H9 (cell line): ENCODE measurements around the gene GALNT9. TPM values are rescaled to one million over a fixed set of nuclear protein-coding genes. Genes with fewer than 3 reads are reported as not detected.
A peak's percentile ranks its signal among the peaks of the same experiment; 100 is the strongest.
"Not testable (repeated sequence)": the region's sequence is repeated elsewhere in the genome, so short reads cannot be mapped to it uniquely, and the experiment has no call there.

ENCODE experiments used
- DNase-seq: peaks from one replicate; pipeline ENCODE4 v3.0.0-alpha.2; 2017
- H2AFZ ChIP-seq: one replicate; pipeline ENCODE4 v1.6.1; 2013; ENCODE audit warnings: mild to moderate bottlenecking, low read length, control low read depth, moderate library complexity
- H2AK5ac ChIP-seq: 2 replicates; pipeline ENCODE4 v1.6.1; 2013; ENCODE audit warnings: low read length, control low read depth, mixed read lengths; ENCODE audit not compliant: insufficient read length
- H2BK120ac ChIP-seq: one replicate; pipeline ENCODE4 v1.6.1; 2013; ENCODE audit warnings: low read depth, mild to moderate bottlenecking, low read length, control low read depth, inconsistent platforms; ENCODE audit not compliant: poor library complexity, severe bottlenecking
- H2BK12ac ChIP-seq: 2 replicates; pipeline ENCODE4 v1.6.1; 2013; ENCODE audit warnings: low read length, control low read depth, mixed read lengths, low read depth; ENCODE audit not compliant: insufficient read length
- H2BK15ac ChIP-seq: 2 replicates; pipeline ENCODE4 v1.6.1; 2013; ENCODE audit warnings: low read depth, low read length, control low read depth
- H2BK20ac ChIP-seq: one replicate; pipeline ENCODE4 v1.6.1; 2013; ENCODE audit warnings: low read depth, mild to moderate bottlenecking, low read length, control low read depth, inconsistent platforms; ENCODE audit not compliant: poor library complexity, severe bottlenecking
- H2BK5ac ChIP-seq: 2 replicates; pipeline ENCODE4 v1.6.1; 2013; ENCODE audit warnings: low read length, control low read depth, mixed read lengths; ENCODE audit not compliant: insufficient read length
- H3K14ac ChIP-seq: 2 replicates; pipeline ENCODE4 v1.6.1; 2013; ENCODE audit warnings: low read length, control low read depth; ENCODE audit not compliant: insufficient read depth
- H3K18ac ChIP-seq: 2 replicates; pipeline ENCODE4 v1.6.1; 2013; ENCODE audit warnings: low read depth, mild to moderate bottlenecking, mixed read lengths, low read length, control low read depth; ENCODE audit not compliant: insufficient read length
- H3K23ac ChIP-seq: 2 replicates; pipeline ENCODE4 v1.6.1; 2013; ENCODE audit warnings: low read length, control low read depth, mixed read lengths, low read depth; ENCODE audit not compliant: insufficient read length
- H3K23me2 ChIP-seq: 2 replicates; pipeline ENCODE4 v1.6.1; 2013; ENCODE audit warnings: low read depth, mild to moderate bottlenecking, mixed read lengths, low read length, control low read depth; ENCODE audit not compliant: insufficient read length, poor library complexity, severe bottlenecking
- H3K27ac ChIP-seq: 2 replicates; pipeline ENCODE4 v1.5.1; 2013; ENCODE audit warnings: low read length, control low read depth, mixed read lengths, low read depth; ENCODE audit not compliant: insufficient read length
- H3K27me3 ChIP-seq: 2 replicates; pipeline ENCODE4 v1.6.1; 2013; ENCODE audit warnings: low read length, control low read depth, inconsistent platforms; ENCODE audit not compliant: insufficient read depth
- H3K4ac ChIP-seq: 2 replicates; pipeline ENCODE4 v1.6.1; 2013; ENCODE audit warnings: low read depth, mild to moderate bottlenecking, control low read depth, inconsistent platforms, low read length, moderate library complexity
- H3K4me1 ChIP-seq: 2 replicates; pipeline ENCODE4 v1.6.1; 2013; ENCODE audit warnings: low read length, control low read depth, inconsistent platforms; ENCODE audit not compliant: insufficient read depth
- H3K4me2 ChIP-seq: 2 replicates; pipeline ENCODE4 v1.6.1; 2013; ENCODE audit warnings: low read length, control low read depth, mixed read lengths; ENCODE audit not compliant: insufficient read length, insufficient read depth
- H3K56ac ChIP-seq: 2 replicates; pipeline ENCODE4 v1.6.1; 2013; ENCODE audit warnings: low read depth, mild to moderate bottlenecking, mixed read lengths, low read length, control low read depth; ENCODE audit not compliant: insufficient read length
- H3K79me1 ChIP-seq: 2 replicates; pipeline ENCODE4 v1.6.1; 2013; ENCODE audit warnings: low read depth, mild to moderate bottlenecking, moderate library complexity, low read length, control low read depth, inconsistent platforms; ENCODE audit not compliant: insufficient read depth, poor library complexity, severe bottlenecking
- H3K79me2 ChIP-seq: 2 replicates; pipeline ENCODE4 v1.6.1; 2013; ENCODE audit warnings: low read length, control low read depth, inconsistent platforms; ENCODE audit not compliant: insufficient read depth
- H3K9ac ChIP-seq: 2 replicates; pipeline ENCODE4 v1.6.1; 2013; ENCODE audit warnings: low read length, control low read depth, mixed read lengths; ENCODE audit not compliant: insufficient read length; ENCODE audit errors: extremely low read depth
- H3K9me3 ChIP-seq: one replicate; pipeline ENCODE4 v1.6.1; 2013; ENCODE audit warnings: low read depth, low read length, inconsistent platforms; ENCODE audit not compliant: control insufficient read depth
- H3T11ph ChIP-seq: one replicate; pipeline ENCODE4 v1.6.1; 2013; ENCODE audit warnings: mild to moderate bottlenecking, low read length, control low read depth, inconsistent platforms
- H4K20me1 ChIP-seq: one replicate; pipeline ENCODE4 v1.6.1; 2013; ENCODE audit not compliant: control insufficient read depth, insufficient read length, insufficient read depth
- H4K5ac ChIP-seq: 2 replicates; pipeline ENCODE4 v1.6.1; 2013; ENCODE audit warnings: low read depth, mild to moderate bottlenecking, mixed read lengths, low read length, control low read depth; ENCODE audit not compliant: insufficient read length
- H4K8ac ChIP-seq: replicated peaks from 2 replicates; pipeline ENCODE4 v1.6.1; 2013; ENCODE audit warnings: low read length, control low read depth, mixed read lengths, low read depth; ENCODE audit not compliant: insufficient read length
- H4K91ac ChIP-seq: 2 replicates; pipeline ENCODE4 v1.6.1; 2013; ENCODE audit warnings: low read depth, mild to moderate bottlenecking, moderate library complexity, mixed read lengths, low read length, control low read depth; ENCODE audit not compliant: insufficient read length
- H3K27ac Mint-ChIP-seq, 3 experiments: 2 replicates in 2 of 3; 3 replicates in 1 of 3; pipeline ENCODE4 v1.8.0; 2020 to 2021; ENCODE audit warnings: mixed read lengths in 3 of 3, mild to moderate bottlenecking in 1 of 3, moderate library complexity in 1 of 3
- H3K27me3 Mint-ChIP-seq: 2 replicates; pipeline ENCODE4 v1.8.0; 2021; ENCODE audit warnings: low read depth, mild to moderate bottlenecking, moderate library complexity, mixed read lengths
- H3K36me3 Mint-ChIP-seq, 3 experiments: 2 replicates in 2 of 3; 3 replicates in 1 of 3; pipeline ENCODE4 v1.8.0; 2020 to 2021; ENCODE audit warnings: low read depth in 3 of 3, mixed read lengths in 3 of 3; ENCODE audit not compliant: insufficient read depth in 1 of 3
- H3K4me1 Mint-ChIP-seq, 2 experiments: 2 replicates each; pipeline ENCODE4 v1.8.0; 2020; ENCODE audit warnings: mixed read lengths in 2 of 2
- H3K4me3 Mint-ChIP-seq, 2 experiments: 2 replicates in 1 of 2; 3 replicates in 1 of 2; pipeline ENCODE4 v1.8.0; 2020 to 2021; ENCODE audit warnings: mild to moderate bottlenecking in 2 of 2, mixed read lengths in 2 of 2, moderate library complexity in 1 of 2
- H3K9me3 Mint-ChIP-seq, 2 experiments: 2 replicates in 1 of 2; 3 replicates in 1 of 2; pipeline ENCODE4 v1.8.0; 2020; ENCODE audit warnings: mild to moderate bottlenecking in 2 of 2, mixed read lengths in 2 of 2, moderate library complexity in 1 of 2
- WGBS: extraction: QIAGEN DNeasy Blood & Tissue Kit; methylation state at CpG from one replicate; pipeline ENCODE4 v1.1.7; 2013; ENCODE audit warnings: missing lambda C conversion rate, low lambda C conversion rate, mixed read lengths; ENCODE audit not compliant: insufficient read length; ENCODE audit errors: extremely low coverage; 5-methylcytosine and 5-hydroxymethylcytosine counted together
- total RNA-seq: library from RNA; stranded (reverse); gene quantifications from 2 replicates; pipeline ENCODE4 v1.2.1, GENCODE V29; 2021
- TF ChIP-seq, protein P1 (sequence below): fragments of 200-600 bp; sonication (generic); conservative IDR thresholded peaks from 3 replicates; pipeline ENCODE4 v1.8.0; 2021; ENCODE audit warnings: antibody characterized with exemption, mild to moderate bottlenecking

Gene GALNT9
- total RNA-seq, 1 experiment from 2014 or later = 0.35 TPM

DNA sequence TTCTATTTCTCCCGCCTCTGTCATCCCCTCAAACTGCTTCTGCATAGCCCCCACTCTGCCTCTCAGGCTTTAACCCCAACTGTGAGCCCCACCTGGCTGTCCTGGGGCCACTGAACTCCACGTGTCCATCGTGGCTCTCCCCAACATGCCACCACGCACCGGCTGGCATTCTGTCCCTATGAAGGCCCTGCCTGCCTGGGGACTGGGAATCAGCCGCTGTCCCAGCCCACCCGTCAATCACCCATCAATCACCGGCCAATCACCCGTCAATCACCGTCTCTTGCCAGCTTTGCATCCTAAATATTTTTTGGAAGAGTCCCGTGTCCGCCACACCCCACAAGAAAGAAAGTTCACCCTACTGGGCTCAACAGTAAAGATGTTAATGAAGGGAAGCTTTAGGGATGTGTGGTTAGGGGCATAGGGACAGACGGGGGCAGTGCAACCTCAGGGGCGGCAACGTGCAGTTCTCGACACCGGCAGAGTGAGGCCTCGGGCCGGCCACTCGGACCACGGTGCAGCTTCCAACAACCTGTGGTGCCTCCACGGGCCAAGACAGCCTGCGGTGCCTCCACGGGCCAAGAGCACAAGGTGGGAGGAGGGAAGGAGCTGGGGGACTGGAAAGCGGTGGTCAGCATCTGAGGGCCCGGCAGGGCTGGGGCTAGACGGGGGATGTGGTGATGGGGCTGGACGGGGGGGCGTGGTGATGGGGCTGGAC, 85.6 kb downstream of the GALNT9 start:
- TF ChIP-seq, protein P1, sequence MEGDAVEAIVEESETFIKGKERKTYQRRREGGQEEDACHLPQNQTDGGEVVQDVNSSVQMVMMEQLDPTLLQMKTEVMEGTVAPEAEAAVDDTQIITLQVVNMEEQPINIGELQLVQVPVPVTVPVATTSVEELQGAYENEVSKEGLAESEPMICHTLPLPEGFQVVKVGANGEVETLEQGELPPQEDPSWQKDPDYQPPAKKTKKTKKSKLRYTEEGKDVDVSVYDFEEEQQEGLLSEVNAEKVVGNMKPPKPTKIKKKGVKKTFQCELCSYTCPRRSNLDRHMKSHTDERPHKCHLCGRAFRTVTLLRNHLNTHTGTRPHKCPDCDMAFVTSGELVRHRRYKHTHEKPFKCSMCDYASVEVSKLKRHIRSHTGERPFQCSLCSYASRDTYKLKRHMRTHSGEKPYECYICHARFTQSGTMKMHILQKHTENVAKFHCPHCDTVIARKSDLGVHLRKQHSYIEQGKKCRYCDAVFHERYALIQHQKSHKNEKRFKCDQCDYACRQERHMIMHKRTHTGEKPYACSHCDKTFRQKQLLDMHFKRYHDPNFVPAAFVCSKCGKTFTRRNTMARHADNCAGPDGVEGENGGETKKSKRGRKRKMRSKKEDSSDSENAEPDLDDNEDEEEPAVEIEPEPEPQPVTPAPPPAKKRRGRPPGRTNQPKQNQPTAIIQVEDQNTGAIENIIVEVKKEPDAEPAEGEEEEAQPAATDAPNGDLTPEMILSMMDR = peak; percentile 47; the same call in 2 of the 3 replicates
- H3K56ac ChIP-seq = no peak overlapping the region
- Mint-ChIP-seq H3K27me3 (peaks cover 50% of the 10 kb centered on the region), H3K36me3 (no peaks in the 10 kb centered on the region; a peak in 3 of 7 replicates), H3K27ac (peak overlapping the region in 1 of 3 experiments; percentile 15; a peak in 2 of 7 replicates), H3K4me1 (peaks cover 7 to 10% of the 10 kb centered on the region in 2 experiments), H3K4me3 (peak overlapping the region; percentile 34 to 57; a peak in 4 of 5 replicates), H3K9me3 (peaks cover 0 to 13% of the 10 kb centered on the region in 2 experiments; a peak in 3 of 5 replicates)
- no peak overlapping the region for H4K5ac ChIP-seq
- no peaks in the 10 kb centered on the region for H4K20me1 ChIP-seq
- no peaks in the 10 kb centered on the region for H3K79me2 ChIP-seq
- DNase-seq = peak; percentile 72
- H3T11ph ChIP-seq = no peak overlapping the region
- H3K27ac ChIP-seq = no peak overlapping the region
- no peak overlapping the region for H2AFZ ChIP-seq
- no peak overlapping the region for H3K18ac ChIP-seq
- H3K79me1 ChIP-seq = no peaks in the 10 kb centered on the region
- H2BK12ac ChIP-seq = no peak overlapping the region
- H3K27me3 ChIP-seq = no peaks in the 10 kb centered on the region; the same call in 1 of the 2 replicates
- H3K9me3 ChIP-seq = no peaks in the 10 kb centered on the region
- no peak overlapping the region for H3K23ac ChIP-seq
- no peak overlapping the region for H2AK5ac ChIP-seq
- H2BK15ac ChIP-seq = no peak overlapping the region
- no peak overlapping the region for H3K4ac ChIP-seq
- no peaks in the 10 kb centered on the region for H3K4me1 ChIP-seq
- H3K14ac ChIP-seq = no peak overlapping the region
- no peak overlapping the region for H3K4me2 ChIP-seq
- no peak overlapping the region for H2BK20ac ChIP-seq
- no peak overlapping the region for H4K91ac ChIP-seq
- no peak overlapping the region for H2BK5ac ChIP-seq
- H2BK120ac ChIP-seq = no peak overlapping the region
- no peak overlapping the region for H4K8ac ChIP-seq
- H3K9ac ChIP-seq = no peak overlapping the region
- no CpG with 5 or more reads among the region's 29 CpGs for WGBS
- H3K23me2 ChIP-seq = no peaks in the 10 kb centered on the region

DNA sequence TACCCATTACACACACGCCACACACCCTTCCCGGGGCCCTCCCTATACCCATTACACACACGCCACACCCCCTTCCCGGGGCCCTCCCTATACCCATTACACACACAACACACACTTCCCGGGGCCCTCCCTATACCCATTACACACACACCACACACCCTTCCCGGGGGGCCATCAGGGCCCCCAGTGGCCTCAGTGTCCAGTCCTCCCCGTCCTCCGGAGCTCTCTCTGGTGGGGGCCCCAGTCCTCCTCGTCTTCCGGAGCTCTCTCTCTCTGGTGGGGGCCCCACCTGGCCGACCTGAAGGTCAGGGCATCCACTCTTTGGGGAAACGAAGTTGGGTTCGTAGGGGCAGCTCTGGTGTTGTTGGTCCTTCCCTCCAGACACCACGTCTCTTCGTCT, 86.2 kb downstream of the GALNT9 start:
- Mint-ChIP-seq H3K27me3 (peaks cover 50% of the 10 kb centered on the region), H3K27ac (peak overlapping the region in 1 of 3 experiments; percentile 15; a peak in 1 of 7 replicates), H3K9me3 (peaks cover 0 to 16% of the 10 kb centered on the region in 2 experiments; a peak in 3 of 5 replicates)
- H3K9ac ChIP-seq, H4K20me1 ChIP-seq, H2AFZ ChIP-seq, H3K79me1 ChIP-seq, H4K8ac ChIP-seq, H3K14ac ChIP-seq, H4K91ac ChIP-seq, H2BK20ac ChIP-seq, H4K5ac ChIP-seq, H3K4me1 ChIP-seq, H3K27me3 ChIP-seq, H3K36me3 Mint-ChIP-seq, H3K23me2 ChIP-seq, H3K4ac ChIP-seq, H2BK15ac ChIP-seq, H3K9me3 ChIP-seq, H3K4me1 Mint-ChIP-seq, H2AK5ac ChIP-seq, H3K4me2 ChIP-seq, H2BK120ac ChIP-seq, H3K4me3 Mint-ChIP-seq, H2BK12ac ChIP-seq, H3K18ac ChIP-seq, H2BK5ac ChIP-seq, H3K27ac ChIP-seq, H3T11ph ChIP-seq, H3K79me2 ChIP-seq, DNase-seq, H3K56ac ChIP-seq, H3K23ac ChIP-seq: not testable (repeated sequence)
- WGBS = no CpG with 5 or more reads among the region's 15 CpGs
